ENCODE results near the gene MARCHF10. TPM values are rescaled to one million over a fixed set of nuclear protein-coding genes. Genes with fewer than 3 reads are reported as not detected.

The MARCHF10 gene
- total RNA-seq, 1 experiment from 2014 or later: not detected

DNA sequence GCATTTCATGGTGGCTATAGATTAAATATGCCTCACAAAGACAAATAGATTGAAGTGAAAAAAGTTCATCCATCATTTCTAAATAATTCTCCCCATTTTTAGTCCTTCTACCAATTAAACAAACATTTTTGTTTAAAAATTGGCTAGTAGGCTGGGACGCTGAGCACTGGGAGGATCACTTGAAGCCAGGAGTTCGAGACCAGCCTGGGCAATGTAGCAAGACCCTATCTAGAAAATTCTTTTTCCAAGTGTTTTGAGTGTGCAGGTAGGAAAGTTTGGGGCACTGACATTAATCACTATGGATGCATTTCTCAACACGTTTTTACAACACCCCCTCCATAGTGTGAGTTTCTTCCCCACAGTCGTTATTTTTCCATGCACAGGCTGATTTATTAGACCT, 123.9 kb downstream of the MARCHF10 start:
- Mint-ChIP-seq H3K27ac (ENCODE audit: low read depth, unreplicated experiment) (no peak overlapping the region), H3K4me3 (ENCODE audit: unreplicated experiment) (no peak overlapping the region), H3K36me3 (ENCODE audit: insufficient read depth, unreplicated experiment) (no peaks in the 10 kb centered on the region), H3K4me1 (ENCODE audit: insufficient read depth, unreplicated experiment) (no peaks in the 10 kb centered on the region), H3K27me3 (ENCODE audit: insufficient read depth, unreplicated experiment) (no peaks in the 10 kb centered on the region), H3K9me3 (ENCODE audit: unreplicated experiment) (no peaks in the 10 kb centered on the region)
- DNase-seq (ENCODE audit: unreplicated experiment): no peak
- intact Hi-C loops (cut with micrococcal nuclease): no loop called here
- BruUV-seq (replicated peaks): no TSS peak
- no peak for TF ChIP-seq CTCF (IDR thresholded peaks at IDR 0.05; ENCODE audit: unreplicated experiment)
- ChIA-PET POLR2A (interaction anchor here (1.3 kb wide), 1 partner anchor 12 kb away, joined by 4 read pairs; no protein-coding TSS in a partner anchor), CTCF (no interaction called here)

GRCh38 chr17:62681939-62682381, 126.2 kb downstream of the MARCHF10 start:
- Mint-ChIP-seq H3K4me3 (ENCODE audit: unreplicated experiment) (no peak overlapping the region), H3K36me3 (ENCODE audit: insufficient read depth, unreplicated experiment) (no peaks in the 10 kb centered on the region), H3K9me3 (ENCODE audit: unreplicated experiment) (no peaks in the 10 kb centered on the region), H3K4me1 (ENCODE audit: insufficient read depth, unreplicated experiment) (no peaks in the 10 kb centered on the region), H3K27me3 (ENCODE audit: insufficient read depth, unreplicated experiment) (no peaks in the 10 kb centered on the region), H3K27ac (ENCODE audit: low read depth, unreplicated experiment) (no peak overlapping the region)
- TF ChIP-seq CTCF (IDR thresholded peaks at IDR 0.05; ENCODE audit: unreplicated experiment): no peak
- POLR2A ChIA-PET: interaction anchor here (0.6 kb wide), 1 partner anchor 636 kb away, joined by 3 read pairs; no protein-coding TSS in a partner anchor
- CTCF ChIA-PET: interaction anchor here (1.0 to 1.4 kb wide), 4 partner anchors 8 to 726 kb away, joined by 3 to 8 read pairs (median 8); no protein-coding TSS in a partner anchor
- intact Hi-C loops (cut with micrococcal nuclease): no loop called here
- DNase-seq (ENCODE audit: unreplicated experiment): no peak
- no TSS peak for BruUV-seq (replicated peaks)

GRCh38 chr17:62681061-62681938, 126.8 kb downstream of the MARCHF10 start:
- ChIA-PET POLR2A (interaction anchor here (0.6 to 1.3 kb wide), 2 partner anchors 9 to 637 kb away, joined by 3 read pairs; no protein-coding TSS in a partner anchor), CTCF (interaction anchor here (1.0 to 1.4 kb wide), 3 partner anchors 9 to 726 kb away, joined by 3 to 8 read pairs (median 7); no protein-coding TSS in a partner anchor)
- Mint-ChIP-seq H3K9me3 (ENCODE audit: unreplicated experiment) (no peaks in the 10 kb centered on the region), H3K27me3 (ENCODE audit: insufficient read depth, unreplicated experiment) (no peaks in the 10 kb centered on the region), H3K36me3 (ENCODE audit: insufficient read depth, unreplicated experiment) (no peaks in the 10 kb centered on the region), H3K27ac (ENCODE audit: low read depth, unreplicated experiment) (no peak overlapping the region), H3K4me1 (ENCODE audit: insufficient read depth, unreplicated experiment) (no peaks in the 10 kb centered on the region), H3K4me3 (ENCODE audit: unreplicated experiment) (no peak overlapping the region)
- no TSS peak for BruUV-seq (replicated peaks)
- no peak for DNase-seq (ENCODE audit: unreplicated experiment)
- TF ChIP-seq CTCF (IDR thresholded peaks at IDR 0.05; ENCODE audit: unreplicated experiment): no peak
- intact Hi-C loops (cut with micrococcal nuclease): no loop called here

GRCh38 chr17:62680541-62681052, 127.5 kb downstream of the MARCHF10 start:
- ChIA-PET CTCF (interaction anchor here (1.2 to 1.4 kb wide), 2 partner anchors 8 to 727 kb away, joined by 7 to 8 read pairs; no protein-coding TSS in a partner anchor), POLR2A (interaction anchor here (1.3 kb wide), 1 partner anchor 8 kb away, joined by 3 read pairs; no protein-coding TSS in a partner anchor)
- Mint-ChIP-seq H3K4me3 (ENCODE audit: unreplicated experiment) (no peak overlapping the region), H3K9me3 (ENCODE audit: unreplicated experiment) (no peaks in the 10 kb centered on the region), H3K4me1 (ENCODE audit: insufficient read depth, unreplicated experiment) (no peaks in the 10 kb centered on the region), H3K27me3 (ENCODE audit: insufficient read depth, unreplicated experiment) (no peaks in the 10 kb centered on the region), H3K36me3 (ENCODE audit: insufficient read depth, unreplicated experiment) (no peaks in the 10 kb centered on the region), H3K27ac (ENCODE audit: low read depth, unreplicated experiment) (no peak overlapping the region)
- intact Hi-C loops (cut with micrococcal nuclease): no loop called here
- no TSS peak for BruUV-seq (replicated peaks)
- TF ChIP-seq CTCF (IDR thresholded peaks at IDR 0.05; ENCODE audit: unreplicated experiment): no peak
- DNase-seq (ENCODE audit: unreplicated experiment): no peak
